ENCODE results near the gene CAMKK1. TPM values are rescaled to one million over a fixed set of nuclear protein-coding genes. Genes with fewer than 3 reads are reported as not detected.

Gene CAMKK1
- polyA plus RNA-seq, 1 of the 3 experiments (the other 2 are of a cell fraction), result 6.8 TPM

GRCh38 chr17:3886776-3887175 is 6.1 kb downstream of the CAMKK1 start:
- Histone ChIP-seq H3K4me1 (ENCODE audit: control insufficient read depth in 1 of 2, insufficient read depth in 2 of 2, low read depth in 1 of 2, low read length in 1 of 2) (peaks cover 9 to 30% of the 10 kb centered on the region in 2 experiments; a peak in 3 of 4 replicates), H3K9ac (no peak overlapping the region)
- CTCF ChIA-PET, result no interaction called here

GRCh38 chr17:3885970-3886369 is 6.9 kb downstream of the CAMKK1 start:
- H3K9me2 ChIP-seq, result no peaks in the 10 kb centered on the region
- no peak overlapping the region for H3K4me3 ChIP-seq (ENCODE audit: low read depth in 2 of 2, low read length in 1 of 2)
- H3K27ac ChIP-seq (ENCODE audit: low read depth in 2 of 2, low read length in 1 of 2), result no peak overlapping the region
- H3K4me1 ChIP-seq (ENCODE audit: control insufficient read depth in 1 of 2, insufficient read depth in 2 of 2, low read depth in 1 of 2, low read length in 1 of 2), result peaks cover 9 to 22% of the 10 kb centered on the region in 2 experiments; a peak in 3 of 4 replicates
- H3K9me3 ChIP-seq, result no peaks in the 10 kb centered on the region
- H3K9ac ChIP-seq, result no peak overlapping the region
- CTCF ChIA-PET, result interaction anchor here (1.2 kb wide), 1 partner anchor 28 kb away, joined by 4 read pairs; no protein-coding TSS in a partner anchor
- H3K4me2 ChIP-seq, result no peak overlapping the region
- H2AFZ ChIP-seq (ENCODE audit: low read depth), result no peak overlapping the region
- H4K20me1 ChIP-seq (ENCODE audit: insufficient read depth), result 0 out of 2 replicates have a peak, but pooled peaks cover 4% of the 10 kb centered on the region
- no peaks in the 10 kb centered on the region for H3K27me3 ChIP-seq (ENCODE audit: insufficient read depth)
- H3F3A ChIP-seq (replicated peaks; ENCODE audit: insufficient read depth), result peaks cover 8% of the 10 kb centered on the region
- peaks cover 0 to 5% of the 10 kb centered on the region in 2 experiments for H3K36me3 ChIP-seq (replicated peaks in 1 of 2; ENCODE audit: control insufficient read depth in 1 of 2, insufficient read depth in 2 of 2, low read length in 1 of 2)
- POLR2A ChIA-PET, result no interaction called here
- H3K79me2 ChIP-seq (ENCODE audit: insufficient read depth), result peaks cover 18% of the 10 kb centered on the region; the same call in 1 of the 2 replicates
- DNase-seq, result no peak
- WGBS (ENCODE audit: low lambda C conversion rate), result 100% methylated on average over 3 of the region's 4 CpGs
- no peak for TF ChIP-seq YY1 (IDR thresholded peaks at IDR 0.05; ENCODE audit: low read depth)
- TF ChIP-seq FOSL2 (IDR thresholded peaks at IDR 0.05; ENCODE audit: borderline replicate concordance, low read depth), result no peak
- TF ChIP-seq CHD2 (IDR thresholded peaks at IDR 0.05; ENCODE audit: low read length, partially characterized antibody), result no peak
- TF ChIP-seq RAD21 (IDR thresholded peaks at IDR 0.05; ENCODE audit: low read length), result no peak
- TF ChIP-seq TEAD4 (IDR thresholded peaks at IDR 0.05; ENCODE audit: borderline replicate concordance, insufficient read depth), result no peak
- no peak for TF ChIP-seq SIN3A (IDR thresholded peaks at IDR 0.05; ENCODE audit: borderline replicate concordance, low read depth, low read length)
- TF ChIP-seq RFX5 (IDR thresholded peaks at IDR 0.05; ENCODE audit: low read length), result no peak
- TF ChIP-seq PBX3 (IDR thresholded peaks at IDR 0.05), result no peak
- TF ChIP-seq ELF1 (IDR thresholded peaks at IDR 0.05), result no peak
- no peak for TF ChIP-seq TCF12 (IDR thresholded peaks at IDR 0.05)
- TF ChIP-seq NFIC (IDR thresholded peaks at IDR 0.05; ENCODE audit: borderline replicate concordance), result no peak
- TF ChIP-seq FOXJ3 (CRISPR knock-in tag; IDR thresholded peaks at IDR 0.05), result no peak
- TF ChIP-seq, protein P1, sequence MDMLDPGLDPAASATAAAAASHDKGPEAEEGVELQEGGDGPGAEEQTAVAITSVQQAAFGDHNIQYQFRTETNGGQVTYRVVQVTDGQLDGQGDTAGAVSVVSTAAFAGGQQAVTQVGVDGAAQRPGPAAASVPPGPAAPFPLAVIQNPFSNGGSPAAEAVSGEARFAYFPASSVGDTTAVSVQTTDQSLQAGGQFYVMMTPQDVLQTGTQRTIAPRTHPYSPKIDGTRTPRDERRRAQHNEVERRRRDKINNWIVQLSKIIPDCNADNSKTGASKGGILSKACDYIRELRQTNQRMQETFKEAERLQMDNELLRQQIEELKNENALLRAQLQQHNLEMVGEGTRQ (IDR thresholded peaks at IDR 0.05; ENCODE audit: borderline replicate concordance, low read depth, low read length), result no peak

More at GRCh38 chr17:3886776-3887175, 6.1 kb downstream of the CAMKK1 start:
- 92% methylated on average over 7 of the region's 10 CpGs for WGBS (ENCODE audit: low lambda C conversion rate)
- Histone ChIP-seq H3K27me3 (ENCODE audit: insufficient read depth) (no peaks in the 10 kb centered on the region), H3K36me3 (replicated peaks in 1 of 2; ENCODE audit: control insufficient read depth in 1 of 2, insufficient read depth in 2 of 2, low read length in 1 of 2) (peaks cover 0 to 5% of the 10 kb centered on the region in 2 experiments), H3K9me3 (no peaks in the 10 kb centered on the region), H2AFZ (ENCODE audit: low read depth) (no peak overlapping the region), H3K79me2 (ENCODE audit: insufficient read depth) (peaks cover 18% of the 10 kb centered on the region; the same call in 1 of the 2 replicates), H3F3A (replicated peaks; ENCODE audit: insufficient read depth) (peaks cover 10% of the 10 kb centered on the region), H4K20me1 (ENCODE audit: insufficient read depth) (0 out of 2 replicates have a peak, but pooled peaks cover 4% of the 10 kb centered on the region), H3K27ac (ENCODE audit: low read depth in 2 of 2, low read length in 1 of 2) (no peak overlapping the region), H3K4me2 (no peak overlapping the region), H3K9me2 (no peaks in the 10 kb centered on the region), H3K4me3 (ENCODE audit: low read depth in 2 of 2, low read length in 1 of 2) (no peak overlapping the region)
- no peak for DNase-seq
- TF ChIP-seq, protein P2, sequence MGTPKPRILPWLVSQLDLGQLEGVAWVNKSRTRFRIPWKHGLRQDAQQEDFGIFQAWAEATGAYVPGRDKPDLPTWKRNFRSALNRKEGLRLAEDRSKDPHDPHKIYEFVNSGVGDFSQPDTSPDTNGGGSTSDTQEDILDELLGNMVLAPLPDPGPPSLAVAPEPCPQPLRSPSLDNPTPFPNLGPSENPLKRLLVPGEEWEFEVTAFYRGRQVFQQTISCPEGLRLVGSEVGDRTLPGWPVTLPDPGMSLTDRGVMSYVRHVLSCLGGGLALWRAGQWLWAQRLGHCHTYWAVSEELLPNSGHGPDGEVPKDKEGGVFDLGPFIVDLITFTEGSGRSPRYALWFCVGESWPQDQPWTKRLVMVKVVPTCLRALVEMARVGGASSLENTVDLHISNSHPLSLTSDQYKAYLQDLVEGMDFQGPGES (IDR thresholded peaks at IDR 0.05; ENCODE audit: low read depth, low read length), result no peak
- TF ChIP-seq MAX (IDR thresholded peaks at IDR 0.05; ENCODE audit: low read depth) (no peak), SIN3A (IDR thresholded peaks at IDR 0.05; ENCODE audit: borderline replicate concordance, low read depth, low read length) (no peak), RFX5 (IDR thresholded peaks at IDR 0.05; ENCODE audit: low read length) (no peak), EP300 (IDR thresholded peaks at IDR 0.05; ENCODE audit: borderline replicate concordance in 1 of 2, low read depth in 1 of 2, low read length in 1 of 2) (no peak), NFIC (IDR thresholded peaks at IDR 0.05; ENCODE audit: borderline replicate concordance) (no peak), SMC3 (IDR thresholded peaks at IDR 0.05; ENCODE audit: low read depth, low read length) (no peak), MXI1 (IDR thresholded peaks at IDR 0.05; ENCODE audit: low read depth, low read length) (no peak), EZH2phosphoT487 (IDR thresholded peaks at IDR 0.05; ENCODE audit: borderline replicate concordance, low read depth) (no peak), NRF1 (IDR thresholded peaks at IDR 0.05; ENCODE audit: low read depth, low read length) (no peak)
- TF ChIP-seq, protein P3, sequence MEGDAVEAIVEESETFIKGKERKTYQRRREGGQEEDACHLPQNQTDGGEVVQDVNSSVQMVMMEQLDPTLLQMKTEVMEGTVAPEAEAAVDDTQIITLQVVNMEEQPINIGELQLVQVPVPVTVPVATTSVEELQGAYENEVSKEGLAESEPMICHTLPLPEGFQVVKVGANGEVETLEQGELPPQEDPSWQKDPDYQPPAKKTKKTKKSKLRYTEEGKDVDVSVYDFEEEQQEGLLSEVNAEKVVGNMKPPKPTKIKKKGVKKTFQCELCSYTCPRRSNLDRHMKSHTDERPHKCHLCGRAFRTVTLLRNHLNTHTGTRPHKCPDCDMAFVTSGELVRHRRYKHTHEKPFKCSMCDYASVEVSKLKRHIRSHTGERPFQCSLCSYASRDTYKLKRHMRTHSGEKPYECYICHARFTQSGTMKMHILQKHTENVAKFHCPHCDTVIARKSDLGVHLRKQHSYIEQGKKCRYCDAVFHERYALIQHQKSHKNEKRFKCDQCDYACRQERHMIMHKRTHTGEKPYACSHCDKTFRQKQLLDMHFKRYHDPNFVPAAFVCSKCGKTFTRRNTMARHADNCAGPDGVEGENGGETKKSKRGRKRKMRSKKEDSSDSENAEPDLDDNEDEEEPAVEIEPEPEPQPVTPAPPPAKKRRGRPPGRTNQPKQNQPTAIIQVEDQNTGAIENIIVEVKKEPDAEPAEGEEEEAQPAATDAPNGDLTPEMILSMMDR (IDR thresholded peaks at IDR 0.05), result no peak
- POLR2A ChIA-PET, result no interaction called here
